ENCODE measurements around the gene MRNIP.
"Not testable (repeated sequence)": the region's sequence is repeated elsewhere in the genome, so short reads cannot be mapped to it uniquely, and the experiment has no call there.

The MRNIP gene

GRCh38 chr5:179880066-179880650 lies 21.5 kb upstream of the MRNIP start:
- Mint-ChIP-seq H3K4me3 (no peak overlapping the region), H3K27me3 (no peaks in the 10 kb centered on the region), H3K9me3 (peaks cover 7% of the 10 kb centered on the region), H3K36me3 (peaks cover 38% of the 10 kb centered on the region), H3K4me1 (no peaks in the 10 kb centered on the region), H3K27ac (no peak overlapping the region)
- DNase-seq (ENCODE audit: low spot score in 2 of 2) (no peak), ATAC-seq (ENCODE audit: low read depth) (no peak)

GRCh38 chr5:179879690-179880010 lies 21.0 kb upstream of the MRNIP start:
- Mint-ChIP-seq H3K36me3 (peaks cover 35% of the 10 kb centered on the region), H3K9me3 (peaks cover 7% of the 10 kb centered on the region), H3K27ac (no peak overlapping the region), H3K27me3 (no peaks in the 10 kb centered on the region), H3K4me1 (no peaks in the 10 kb centered on the region), H3K4me3 (no peak overlapping the region)
- ATAC-seq (ENCODE audit: low read depth) (no peak), DNase-seq (ENCODE audit: low spot score in 2 of 2) (no peak)

DNA sequence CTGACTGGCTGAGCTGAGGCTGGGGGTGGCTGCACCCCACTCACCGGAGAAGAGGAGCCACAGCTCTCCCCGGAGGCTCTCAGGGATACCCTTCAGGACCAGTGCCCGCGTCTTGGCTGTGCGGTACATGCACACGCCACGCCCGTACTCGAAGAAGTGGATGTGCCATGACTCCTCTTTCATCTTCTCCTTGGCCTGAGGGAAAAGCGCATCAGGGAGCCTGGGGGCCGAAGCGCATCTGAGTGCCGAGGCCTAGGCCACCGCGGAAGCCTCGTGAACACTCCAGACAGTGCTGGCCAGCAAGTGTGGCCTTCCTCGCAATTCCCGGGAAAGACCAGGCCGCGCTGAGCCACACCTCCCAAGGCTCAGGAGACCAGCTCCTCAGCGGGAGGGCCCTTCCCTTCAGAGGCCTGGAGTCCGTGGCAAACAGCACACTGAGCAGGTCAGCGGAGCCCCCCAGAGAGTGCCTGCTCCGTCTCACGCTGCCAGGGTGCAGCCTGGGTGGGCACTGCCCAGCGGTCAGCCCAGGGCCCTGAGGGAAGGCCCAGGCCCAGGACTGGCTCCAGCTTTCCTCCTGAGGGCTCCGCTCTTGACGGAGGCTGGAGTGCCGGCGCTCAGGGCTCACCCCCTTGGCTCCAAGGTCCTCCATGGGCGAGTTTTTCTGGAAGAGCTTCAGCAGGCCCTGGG lies 20.5 kb upstream of the MRNIP start:
- no peak overlapping the region for H3K27ac Mint-ChIP-seq
- H3K27me3 Mint-ChIP-seq, result no peaks in the 10 kb centered on the region
- peaks cover 7% of the 10 kb centered on the region for H3K9me3 Mint-ChIP-seq
- H3K4me1 Mint-ChIP-seq, result no peaks in the 10 kb centered on the region
- ATAC-seq (ENCODE audit: low read depth), result no peak
- H3K4me3 Mint-ChIP-seq, result no peak overlapping the region
- no peak for DNase-seq (ENCODE audit: low spot score in 2 of 2)
- peaks cover 30% of the 10 kb centered on the region for H3K36me3 Mint-ChIP-seq

DNA sequence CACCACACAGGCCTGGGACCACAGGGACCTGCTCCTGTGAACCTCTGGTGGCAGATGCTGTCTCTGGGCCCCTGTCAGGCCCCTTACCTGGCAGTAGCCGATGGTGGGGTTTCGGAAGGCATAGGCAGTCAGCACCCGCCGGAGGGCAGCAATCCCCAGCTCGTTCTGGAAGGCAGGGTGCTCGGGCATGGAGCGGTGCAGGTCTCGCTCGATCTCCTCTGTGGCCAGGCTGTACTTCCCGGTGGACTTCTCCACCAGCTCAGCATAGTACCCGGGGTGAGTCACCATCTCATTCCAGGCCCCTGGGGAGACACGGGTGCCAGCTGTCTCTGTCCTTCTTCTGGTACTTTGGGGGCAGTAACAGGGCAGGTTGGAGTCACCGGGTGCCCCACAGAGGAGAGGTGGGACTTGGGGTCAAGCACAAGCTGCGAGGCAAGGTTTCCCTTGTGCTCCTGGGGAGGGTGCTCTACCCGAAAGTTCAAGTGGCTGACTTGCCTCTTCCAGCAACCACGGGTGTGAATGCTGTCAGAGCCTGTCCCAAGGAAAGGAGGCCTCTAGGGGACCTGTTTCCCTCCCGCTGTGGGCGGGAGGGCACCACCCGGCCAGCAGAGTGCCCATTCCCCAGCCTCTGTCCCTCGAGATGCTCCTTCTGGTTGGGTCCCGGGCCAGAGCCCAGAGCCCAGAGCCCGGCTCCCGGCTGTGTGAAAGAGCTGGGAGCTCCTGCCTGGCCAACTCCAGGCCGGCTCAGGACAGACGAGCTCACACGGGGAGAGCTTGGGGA lies 19.8 kb upstream of the MRNIP start:
- DNase-seq (ENCODE audit: low spot score in 2 of 2) (no peak), ATAC-seq (ENCODE audit: low read depth) (no peak)
- Mint-ChIP-seq H3K4me1 (no peaks in the 10 kb centered on the region), H3K27ac (no peak overlapping the region), H3K27me3 (no peaks in the 10 kb centered on the region), H3K9me3 (peaks cover 2% of the 10 kb centered on the region), H3K36me3 (peaks cover 27% of the 10 kb centered on the region), H3K4me3 (no peak overlapping the region)

GRCh38 chr5:179876610-179876952 lies 18.0 kb upstream of the MRNIP start:
- Mint-ChIP-seq H3K27me3 (no peaks in the 10 kb centered on the region), H3K36me3 (peaks cover 24% of the 10 kb centered on the region), H3K27ac (no peak overlapping the region), H3K4me1 (no peaks in the 10 kb centered on the region), H3K9me3 (no peaks in the 10 kb centered on the region), H3K4me3 (no peak overlapping the region)
- no peak for ATAC-seq (ENCODE audit: low read depth)
- DNase-seq (ENCODE audit: low spot score in 2 of 2), result no peak

GRCh38 chr5:179875741-179876609 lies 17.4 kb upstream of the MRNIP start:
- H3K9me3 Mint-ChIP-seq, result no peaks in the 10 kb centered on the region
- no peak for DNase-seq (ENCODE audit: low spot score in 2 of 2)
- H3K27ac Mint-ChIP-seq, result no peak overlapping the region
- peaks cover 22% of the 10 kb centered on the region for H3K36me3 Mint-ChIP-seq
- no peak overlapping the region for H3K4me3 Mint-ChIP-seq
- H3K27me3 Mint-ChIP-seq, result no peaks in the 10 kb centered on the region
- no peaks in the 10 kb centered on the region for H3K4me1 Mint-ChIP-seq
- ATAC-seq (ENCODE audit: low read depth), result no peak

- H3K36me3 Mint-ChIP-seq, result peaks cover 26% of the 10 kb centered on the region
- no peaks in the 10 kb centered on the region for H3K4me1 Mint-ChIP-seq
- ATAC-seq (ENCODE audit: low read depth) (no peak), DNase-seq (ENCODE audit: low spot score in 2 of 2) (no peak)
- no peak overlapping the region for H3K27ac Mint-ChIP-seq
- no peaks in the 10 kb centered on the region for H3K27me3 Mint-ChIP-seq
- H3K9me3 Mint-ChIP-seq, result no peaks in the 10 kb centered on the region
- H3K4me3 Mint-ChIP-seq, result no peak overlapping the region
Observed at GRCh38 chr5:179874536-179875292, 16.1 kb upstream of the MRNIP start.

GRCh38 chr5:179874136-179874535 lies 15.5 kb upstream of the MRNIP start:
- Mint-ChIP-seq H3K4me3 (no peak overlapping the region), H3K4me1 (no peaks in the 10 kb centered on the region), H3K27ac (no peak overlapping the region), H3K36me3 (peaks cover 26% of the 10 kb centered on the region), H3K27me3 (no peaks in the 10 kb centered on the region), H3K9me3 (no peaks in the 10 kb centered on the region)
- DNase-seq (ENCODE audit: low spot score in 2 of 2) (no peak), ATAC-seq (ENCODE audit: low read depth) (no peak)

DNA sequence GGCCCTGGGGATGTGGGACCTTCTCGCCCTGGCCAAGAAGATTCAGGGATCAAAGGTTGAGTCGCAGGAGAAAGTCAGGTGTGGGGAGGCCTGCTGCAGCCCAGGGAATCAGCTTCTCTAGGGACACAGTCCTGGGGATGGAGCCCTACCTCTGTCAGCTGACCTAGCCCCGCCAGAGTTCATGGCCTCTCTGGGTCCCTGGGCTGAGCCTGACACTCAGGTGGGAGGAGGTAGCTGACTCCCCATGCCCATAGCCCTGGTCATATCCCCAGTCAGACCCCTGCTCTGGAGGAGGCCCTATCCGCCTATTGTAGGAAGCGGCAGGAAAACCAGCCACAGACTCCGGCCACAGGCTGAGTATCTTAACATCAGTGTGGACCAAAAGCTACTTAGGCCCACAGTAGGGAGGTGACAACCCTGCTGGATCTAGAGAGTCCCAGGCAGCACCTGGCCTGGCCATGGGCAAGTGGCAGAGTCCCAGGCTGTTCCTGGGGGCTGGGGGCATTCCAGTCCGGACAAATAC lies 15.0 kb upstream of the MRNIP start:
- Mint-ChIP-seq H3K36me3 (peaks cover 26% of the 10 kb centered on the region), H3K27ac (no peak overlapping the region), H3K4me3 (no peak overlapping the region), H3K4me1 (no peaks in the 10 kb centered on the region), H3K9me3 (no peaks in the 10 kb centered on the region), H3K27me3 (no peaks in the 10 kb centered on the region)
- ATAC-seq (ENCODE audit: low read depth) (no peak), DNase-seq (ENCODE audit: low spot score in 2 of 2) (no peak)

- Mint-ChIP-seq H3K4me3 (no peak overlapping the region), H3K36me3 (peaks cover 26% of the 10 kb centered on the region), H3K27ac (no peak overlapping the region), H3K9me3 (no peaks in the 10 kb centered on the region), H3K27me3 (no peaks in the 10 kb centered on the region), H3K4me1 (no peaks in the 10 kb centered on the region)
- ATAC-seq (ENCODE audit: low read depth) (no peak), DNase-seq (ENCODE audit: low spot score in 2 of 2) (no peak)
Observed at GRCh38 chr5:179872828-179873575, 14.4 kb upstream of the MRNIP start.

DNA sequence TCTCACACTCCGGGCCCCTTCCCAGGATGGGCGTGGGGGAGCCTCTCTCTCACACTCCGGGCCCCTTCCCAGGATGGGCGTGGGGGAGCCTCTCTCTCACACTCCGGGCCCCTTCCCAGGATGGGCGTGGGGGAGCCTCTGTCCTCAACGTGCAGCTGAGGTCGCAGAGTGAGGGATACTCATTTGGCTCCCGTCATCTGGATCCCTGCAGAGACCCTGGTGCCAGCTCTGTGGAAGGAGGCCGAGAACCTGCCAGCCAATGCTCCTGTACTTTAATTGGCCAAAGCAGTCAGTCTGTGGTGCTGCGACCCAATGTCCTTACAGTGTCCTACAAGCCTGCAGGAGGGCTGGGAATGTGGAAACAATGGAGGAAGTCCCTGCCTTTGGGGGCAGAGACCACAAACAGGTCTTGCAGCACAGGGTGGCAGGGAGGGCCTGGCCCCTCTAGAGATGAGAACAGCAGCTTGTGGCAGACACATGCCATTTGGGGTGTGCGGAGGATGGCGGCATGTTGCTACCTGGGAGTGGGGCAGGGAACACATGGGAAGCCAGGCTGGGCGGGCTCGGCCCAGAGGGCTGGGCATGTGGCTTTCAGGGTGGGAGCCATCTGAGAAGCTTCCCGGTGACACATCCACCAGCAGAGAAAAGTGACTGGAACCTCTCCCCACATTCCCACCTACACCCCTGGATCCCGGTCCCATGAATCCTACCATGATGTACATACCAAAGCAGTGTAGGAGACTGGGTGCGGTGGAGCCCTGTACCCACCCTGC lies 13.6 kb upstream of the MRNIP start:
- H3K36me3 Mint-ChIP-seq, result peaks cover 23% of the 10 kb centered on the region
- H3K27ac Mint-ChIP-seq, result no peak overlapping the region
- peaks cover 1% of the 10 kb centered on the region for H3K4me1 Mint-ChIP-seq

DNA sequence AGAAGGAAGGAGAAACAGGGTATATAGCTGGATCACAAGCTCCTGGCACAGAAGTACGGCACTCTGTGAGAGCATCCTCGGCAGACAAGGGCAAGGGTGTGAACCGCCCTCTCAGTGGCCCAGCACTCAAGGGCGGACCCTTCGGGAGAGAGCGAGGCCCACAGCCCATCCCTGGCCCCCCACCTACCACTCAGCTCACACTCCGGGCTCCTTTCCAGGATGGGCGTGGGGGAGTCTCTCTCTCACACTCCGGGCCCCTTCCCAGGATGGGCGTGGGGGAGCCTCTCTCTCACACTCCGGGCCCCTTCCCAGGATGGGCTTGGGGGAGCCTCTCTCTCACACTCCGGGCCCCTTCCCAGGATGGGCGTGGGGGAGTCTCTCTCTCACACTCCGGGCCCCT lies 12.9 kb upstream of the MRNIP start:
- H3K4me1 Mint-ChIP-seq; H3K9me3 Mint-ChIP-seq; H3K27me3 Mint-ChIP-seq; DNase-seq (ENCODE audit: low spot score in 2 of 2); ATAC-seq (ENCODE audit: low read depth); H3K4me3 Mint-ChIP-seq; H3K27ac Mint-ChIP-seq: not testable (repeated sequence)
- H3K36me3 Mint-ChIP-seq, result peaks cover 21% of the 10 kb centered on the region

More for the DNA sequence above, 13.6 kb upstream of the MRNIP start:
- H3K27me3 Mint-ChIP-seq, result no peaks in the 10 kb centered on the region
- no peaks in the 10 kb centered on the region for H3K9me3 Mint-ChIP-seq
- no peak for ATAC-seq (ENCODE audit: low read depth)
- no peak overlapping the region for H3K4me3 Mint-ChIP-seq
- no peak for DNase-seq (ENCODE audit: low spot score in 2 of 2)

All from memory B cell (primary cell).